ENCODE measurements around the gene PRDM5.

PRDM5 gene

GRCh38 chr4:120716346-120716745 is 206.2 kb downstream of the PRDM5 start:
- no peaks in the 10 kb centered on the region for H3K27me3 ChIP-seq (ENCODE audit: control insufficient read depth in 1 of 2, insufficient read depth in 2 of 2, low read length in 2 of 2)
- no peak overlapping the region for H3K4me3 ChIP-seq (ENCODE audit: low read length in 2 of 2)
- H3K27ac ChIP-seq (ENCODE audit: low read length), result no peak overlapping the region
- no peaks in the 10 kb centered on the region for H3K36me3 ChIP-seq (ENCODE audit: control insufficient read depth in 2 of 2, insufficient read depth in 2 of 2, low read length in 2 of 2)
- H3K9me3 ChIP-seq (ENCODE audit: control insufficient read depth in 2 of 2, low read length in 2 of 2), result no peaks in the 10 kb centered on the region
- no peak overlapping the region for H3K9ac ChIP-seq (ENCODE audit: low read length in 2 of 2)
- H3K4me1 ChIP-seq (ENCODE audit: control insufficient read depth, insufficient read depth, low read length), result no peaks in the 10 kb centered on the region

DNA sequence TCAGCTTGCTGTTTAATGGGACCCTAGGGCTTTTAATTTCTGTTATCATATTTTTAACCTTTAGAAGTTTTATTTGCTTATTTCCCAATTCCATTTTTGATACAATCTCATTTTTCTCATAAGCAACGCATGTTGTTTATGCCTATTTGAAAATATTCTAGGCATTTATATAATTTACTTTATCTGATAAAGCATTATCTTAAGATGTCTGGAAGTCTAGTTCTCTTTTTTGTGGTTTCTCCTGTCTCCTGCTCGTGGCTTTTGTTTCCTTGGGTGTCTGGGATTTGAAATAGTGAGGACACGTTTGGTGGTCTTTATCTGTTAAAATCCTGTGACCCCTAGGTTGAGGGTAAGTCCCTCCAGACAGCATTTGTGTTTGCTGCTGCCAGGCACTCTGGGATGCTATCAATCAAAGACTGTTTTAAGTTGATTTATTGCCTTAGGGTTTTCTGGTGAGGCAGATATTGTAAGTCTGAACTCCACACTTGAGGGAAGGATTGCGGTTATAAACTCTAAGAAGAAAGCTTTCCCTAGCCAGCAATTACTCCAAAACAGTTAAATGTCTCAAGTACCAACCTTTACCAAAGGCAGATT is 208.0 kb downstream of the PRDM5 start:
- H3K9ac ChIP-seq (ENCODE audit: low read length in 2 of 2), result no peak overlapping the region
- H3K4me1 ChIP-seq (ENCODE audit: control insufficient read depth, insufficient read depth, low read length), result no peaks in the 10 kb centered on the region
- no peaks in the 10 kb centered on the region for H3K9me3 ChIP-seq (ENCODE audit: control insufficient read depth in 2 of 2, low read length in 2 of 2)

DNA sequence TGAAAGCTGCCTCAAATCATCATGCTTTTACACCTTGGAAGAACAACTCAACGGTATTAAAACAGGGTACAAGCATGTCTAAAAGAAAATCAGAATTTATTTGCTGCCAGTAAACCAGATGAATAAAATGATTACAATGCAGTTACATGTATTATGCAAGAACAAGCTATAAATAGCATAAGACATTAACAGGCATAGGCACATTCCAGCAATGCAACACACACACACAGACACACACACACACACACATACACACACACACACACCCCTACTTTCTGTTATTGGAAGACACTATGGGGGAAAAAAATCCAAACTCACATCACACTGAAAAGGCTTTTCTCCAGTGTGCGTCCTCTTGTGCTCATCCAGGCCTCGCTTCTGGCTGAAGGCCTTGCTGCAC is 212.5 kb downstream of the PRDM5 start:
- Histone ChIP-seq H3K9ac (ENCODE audit: low read length in 2 of 2) (no peak overlapping the region), H3K4me3 (ENCODE audit: low read length in 2 of 2) (no peak overlapping the region), H3K9me3 (ENCODE audit: control insufficient read depth in 2 of 2, low read length in 2 of 2) (no peaks in the 10 kb centered on the region), H3K27ac (ENCODE audit: low read length) (no peak overlapping the region), H3K4me1 (ENCODE audit: control insufficient read depth, insufficient read depth, low read length) (no peaks in the 10 kb centered on the region), H3K36me3 (ENCODE audit: control insufficient read depth in 2 of 2, insufficient read depth in 2 of 2, low read length in 2 of 2) (no peaks in the 10 kb centered on the region), H3K27me3 (ENCODE audit: control insufficient read depth in 1 of 2, insufficient read depth in 2 of 2, low read length in 2 of 2) (no peaks in the 10 kb centered on the region)

More for the DNA sequence above, 208.0 kb downstream of the PRDM5 start:
- no peaks in the 10 kb centered on the region for H3K36me3 ChIP-seq (ENCODE audit: control insufficient read depth in 2 of 2, insufficient read depth in 2 of 2, low read length in 2 of 2)
- H3K27ac ChIP-seq (ENCODE audit: low read length), result no peak overlapping the region
- H3K4me3 ChIP-seq (ENCODE audit: low read length in 2 of 2), result no peak overlapping the region
- no peaks in the 10 kb centered on the region for H3K27me3 ChIP-seq (ENCODE audit: control insufficient read depth in 1 of 2, insufficient read depth in 2 of 2, low read length in 2 of 2)

DNA sequence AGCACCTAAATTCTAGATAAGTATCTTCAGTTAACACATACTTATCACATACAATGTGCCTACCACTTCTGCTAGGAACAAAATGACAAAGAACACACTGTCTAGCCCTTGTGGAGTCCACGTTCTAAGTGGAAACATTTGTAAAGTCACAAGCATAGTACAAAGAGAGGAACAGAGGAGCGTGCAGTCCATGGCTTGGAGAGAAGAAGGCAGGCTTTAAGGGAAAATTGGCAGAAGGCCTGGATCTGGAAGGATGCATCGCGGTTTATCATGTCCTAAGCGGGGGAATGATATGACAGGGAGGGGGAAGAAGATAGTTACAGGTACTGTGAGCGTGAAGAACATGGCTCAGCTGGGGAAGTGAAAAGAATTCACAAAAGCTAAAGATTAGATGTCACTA is 218.0 kb downstream of the PRDM5 start:
- H3K27ac ChIP-seq (ENCODE audit: low read length), result no peak overlapping the region
- no peaks in the 10 kb centered on the region for H3K9me3 ChIP-seq (ENCODE audit: control insufficient read depth in 2 of 2, low read length in 2 of 2)
- no peaks in the 10 kb centered on the region for H3K36me3 ChIP-seq (ENCODE audit: control insufficient read depth in 2 of 2, insufficient read depth in 2 of 2, low read length in 2 of 2)
- H3K4me3 ChIP-seq (ENCODE audit: low read length in 2 of 2), result no peak overlapping the region
- H3K4me1 ChIP-seq (ENCODE audit: control insufficient read depth, insufficient read depth, low read length), result peaks cover 2% of the 10 kb centered on the region
- H3K9ac ChIP-seq (ENCODE audit: low read length in 2 of 2), result no peak overlapping the region
- H3K27me3 ChIP-seq (ENCODE audit: control insufficient read depth in 1 of 2, insufficient read depth in 2 of 2, low read length in 2 of 2), result no peaks in the 10 kb centered on the region

DNA sequence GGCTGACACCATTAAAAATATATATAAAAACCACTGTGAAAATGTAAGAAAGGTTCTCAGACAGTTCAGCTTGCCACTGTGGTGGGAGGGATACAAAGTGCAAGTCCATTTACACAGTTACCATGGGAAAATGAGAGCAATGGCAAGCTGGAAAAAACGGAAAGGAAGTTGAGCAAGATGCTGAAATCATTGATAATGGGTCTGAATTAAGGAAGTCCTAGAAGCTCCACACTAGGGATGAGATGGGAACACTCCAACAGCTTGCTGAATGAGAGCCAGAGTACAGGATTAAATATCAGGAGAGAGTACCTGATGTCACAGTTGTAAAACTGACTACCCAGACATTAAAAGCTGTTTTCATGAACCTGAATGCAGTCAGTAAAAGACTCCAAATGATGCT is 218.6 kb downstream of the PRDM5 start:
- H3K9me3 ChIP-seq (ENCODE audit: control insufficient read depth in 2 of 2, low read length in 2 of 2), result no peaks in the 10 kb centered on the region
- no peak overlapping the region for H3K27ac ChIP-seq (ENCODE audit: low read length)
- no peak overlapping the region for H3K4me3 ChIP-seq (ENCODE audit: low read length in 2 of 2)
- no peak overlapping the region for H3K9ac ChIP-seq (ENCODE audit: low read length in 2 of 2)
- H3K36me3 ChIP-seq (ENCODE audit: control insufficient read depth in 2 of 2, insufficient read depth in 2 of 2, low read length in 2 of 2), result no peaks in the 10 kb centered on the region
- H3K4me1 ChIP-seq (ENCODE audit: control insufficient read depth, insufficient read depth, low read length), result peaks cover 2% of the 10 kb centered on the region
- no peaks in the 10 kb centered on the region for H3K27me3 ChIP-seq (ENCODE audit: control insufficient read depth in 1 of 2, insufficient read depth in 2 of 2, low read length in 2 of 2)

- Histone ChIP-seq H3K27ac (ENCODE audit: low read length) (no peak overlapping the region), H3K4me1 (ENCODE audit: control insufficient read depth, insufficient read depth, low read length) (no peaks in the 10 kb centered on the region), H3K36me3 (ENCODE audit: control insufficient read depth in 2 of 2, insufficient read depth in 2 of 2, low read length in 2 of 2) (no peaks in the 10 kb centered on the region), H3K9ac (ENCODE audit: low read length in 2 of 2) (no peak overlapping the region), H3K9me3 (ENCODE audit: control insufficient read depth in 2 of 2, low read length in 2 of 2) (no peaks in the 10 kb centered on the region), H3K27me3 (ENCODE audit: control insufficient read depth in 1 of 2, insufficient read depth in 2 of 2, low read length in 2 of 2) (no peaks in the 10 kb centered on the region), H3K4me3 (ENCODE audit: low read length in 2 of 2) (no peak overlapping the region)
These were observed 223.2 kb downstream of the PRDM5 start for GRCh38 chr4:120699354-120699753.

GRCh38 chr4:120694973-120695372 is 227.6 kb downstream of the PRDM5 start:
- peaks cover 4% of the 10 kb centered on the region for H3K4me1 ChIP-seq (ENCODE audit: control insufficient read depth, insufficient read depth, low read length)
- H3K9ac ChIP-seq (ENCODE audit: low read length in 2 of 2), result no peak overlapping the region
- no peaks in the 10 kb centered on the region for H3K36me3 ChIP-seq (ENCODE audit: control insufficient read depth in 2 of 2, insufficient read depth in 2 of 2, low read length in 2 of 2)
- no peak overlapping the region for H3K27ac ChIP-seq (ENCODE audit: low read length)
- H3K4me3 ChIP-seq (ENCODE audit: low read length in 2 of 2), result peak overlapping the region in 1 of 2 donors; percentile 20
- H3K27me3 ChIP-seq (ENCODE audit: control insufficient read depth in 1 of 2, insufficient read depth in 2 of 2, low read length in 2 of 2), result no peaks in the 10 kb centered on the region
- no peaks in the 10 kb centered on the region for H3K9me3 ChIP-seq (ENCODE audit: control insufficient read depth in 2 of 2, low read length in 2 of 2)

GRCh38 chr4:120693816-120694215 is 228.7 kb downstream of the PRDM5 start:
- Histone ChIP-seq H3K9me3 (ENCODE audit: control insufficient read depth in 2 of 2, low read length in 2 of 2) (no peaks in the 10 kb centered on the region), H3K27me3 (ENCODE audit: control insufficient read depth in 1 of 2, insufficient read depth in 2 of 2, low read length in 2 of 2) (no peaks in the 10 kb centered on the region), H3K4me3 (ENCODE audit: low read length in 2 of 2) (no peak overlapping the region), H3K36me3 (ENCODE audit: control insufficient read depth in 2 of 2, insufficient read depth in 2 of 2, low read length in 2 of 2) (no peaks in the 10 kb centered on the region), H3K27ac (ENCODE audit: low read length) (no peak overlapping the region), H3K9ac (ENCODE audit: low read length in 2 of 2) (no peak overlapping the region), H3K4me1 (ENCODE audit: control insufficient read depth, insufficient read depth, low read length) (peaks cover 4% of the 10 kb centered on the region)

DNA sequence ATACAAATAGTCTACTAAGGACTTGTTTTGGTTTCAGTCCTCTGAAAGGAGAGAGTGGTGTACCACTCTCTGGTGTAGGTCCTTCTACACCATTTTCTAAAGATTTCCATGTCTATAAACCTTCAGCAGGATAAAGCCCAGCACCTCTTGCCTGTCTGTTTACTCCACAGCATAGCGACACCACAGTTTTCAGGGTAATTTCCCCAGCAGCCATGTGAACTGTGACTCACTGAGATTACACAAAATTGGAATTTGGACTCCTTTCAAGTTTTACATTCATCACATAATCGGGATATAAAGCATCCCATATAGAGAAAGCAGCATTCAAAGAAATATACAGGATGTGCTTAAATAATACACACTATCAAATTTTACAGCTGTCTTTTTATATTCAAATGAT is 229.6 kb downstream of the PRDM5 start:
- H3K27ac ChIP-seq (ENCODE audit: low read length), result no peak overlapping the region
- peaks cover 4% of the 10 kb centered on the region for H3K4me1 ChIP-seq (ENCODE audit: control insufficient read depth, insufficient read depth, low read length)
- no peaks in the 10 kb centered on the region for H3K36me3 ChIP-seq (ENCODE audit: control insufficient read depth in 2 of 2, insufficient read depth in 2 of 2, low read length in 2 of 2)
- no peaks in the 10 kb centered on the region for H3K27me3 ChIP-seq (ENCODE audit: control insufficient read depth in 1 of 2, insufficient read depth in 2 of 2, low read length in 2 of 2)
- H3K9me3 ChIP-seq (ENCODE audit: control insufficient read depth in 2 of 2, low read length in 2 of 2), result no peaks in the 10 kb centered on the region
- H3K9ac ChIP-seq (ENCODE audit: low read length in 2 of 2), result no peak overlapping the region
- no peak overlapping the region for H3K4me3 ChIP-seq (ENCODE audit: low read length in 2 of 2)

DNA sequence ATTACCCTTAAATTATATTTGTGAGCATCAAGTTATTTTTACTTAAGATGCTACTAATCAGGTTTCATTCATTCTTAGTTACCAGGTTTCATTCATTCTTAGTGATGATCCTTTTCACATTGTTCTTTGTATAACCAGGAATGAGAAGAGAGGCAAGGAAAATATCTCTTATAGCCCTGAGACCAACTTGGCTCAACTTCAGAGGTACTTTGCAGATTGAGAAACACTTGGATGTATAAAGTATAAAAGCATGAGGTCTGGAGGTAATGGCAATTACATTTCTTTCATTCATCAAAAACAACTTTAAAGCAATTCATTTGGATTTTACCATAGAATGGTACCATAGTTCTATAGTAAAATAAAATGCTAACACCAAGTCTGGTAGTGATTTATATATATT is 231.0 kb downstream of the PRDM5 start:
- no peak overlapping the region for H3K4me3 ChIP-seq (ENCODE audit: low read length in 2 of 2)
- no peaks in the 10 kb centered on the region for H3K9me3 ChIP-seq (ENCODE audit: control insufficient read depth in 2 of 2, low read length in 2 of 2)
- H3K27me3 ChIP-seq (ENCODE audit: control insufficient read depth in 1 of 2, insufficient read depth in 2 of 2, low read length in 2 of 2), result no peaks in the 10 kb centered on the region
- H3K4me1 ChIP-seq (ENCODE audit: control insufficient read depth, insufficient read depth, low read length), result peaks cover 4% of the 10 kb centered on the region
- H3K9ac ChIP-seq (ENCODE audit: low read length in 2 of 2), result no peak overlapping the region
- no peak overlapping the region for H3K27ac ChIP-seq (ENCODE audit: low read length)
- no peaks in the 10 kb centered on the region for H3K36me3 ChIP-seq (ENCODE audit: control insufficient read depth in 2 of 2, insufficient read depth in 2 of 2, low read length in 2 of 2)

- no peak overlapping the region for H3K4me3 ChIP-seq (ENCODE audit: low read length in 2 of 2)
- no peaks in the 10 kb centered on the region for H3K9me3 ChIP-seq (ENCODE audit: control insufficient read depth in 2 of 2, low read length in 2 of 2)
- no peak overlapping the region for H3K27ac ChIP-seq (ENCODE audit: low read length)
- H3K27me3 ChIP-seq (ENCODE audit: control insufficient read depth in 1 of 2, insufficient read depth in 2 of 2, low read length in 2 of 2), result no peaks in the 10 kb centered on the region
- no peaks in the 10 kb centered on the region for H3K36me3 ChIP-seq (ENCODE audit: control insufficient read depth in 2 of 2, insufficient read depth in 2 of 2, low read length in 2 of 2)
- H3K4me1 ChIP-seq (ENCODE audit: control insufficient read depth, insufficient read depth, low read length), result peaks cover 4% of the 10 kb centered on the region
- no peak overlapping the region for H3K9ac ChIP-seq (ENCODE audit: low read length in 2 of 2)
These were observed 231.4 kb downstream of the PRDM5 start for GRCh38 chr4:120691106-120691505.

Measured in stomach smooth muscle (tissue), 2 donors.